ENCODE results near the gene C5orf34. TPM values are rescaled to one million over a fixed set of nuclear protein-coding genes. Genes with fewer than 3 reads are reported as not detected.
"Not testable (repeated sequence)": the region's sequence is repeated elsewhere in the genome, so short reads cannot be mapped to it uniquely, and the experiment has no call there.

C5orf34 gene
- total RNA-seq, 4 donors from 2014 or later: 0.31 to 1.2 (median 0.91) TPM

DNA sequence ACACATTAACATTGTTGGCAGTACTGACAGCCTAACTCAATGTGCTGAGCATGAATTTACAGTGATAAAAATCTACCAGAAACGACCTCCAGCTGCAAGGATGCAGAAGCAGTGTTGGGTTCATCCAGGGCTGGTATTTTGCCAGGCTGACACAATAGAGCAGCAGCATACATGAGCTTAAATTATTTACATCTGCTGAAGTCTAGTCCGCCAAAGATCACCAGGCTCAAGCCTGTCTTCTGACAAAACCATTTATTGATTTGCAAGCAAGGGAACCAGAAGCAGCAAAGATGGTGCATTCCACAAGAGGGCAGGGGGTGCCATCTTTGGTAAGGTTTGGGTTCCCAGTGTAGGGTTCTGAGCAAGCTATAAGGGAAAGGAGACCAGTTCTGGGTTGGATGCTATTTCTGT, 8.7 kb upstream of the C5orf34 start:
- no peak for TF ChIP-seq POLR2A (IDR thresholded peaks at IDR 0.05)
- no peak for TF ChIP-seq POLR2AphosphoS5 (IDR thresholded peaks at IDR 0.05)
- TF ChIP-seq, protein P1, sequence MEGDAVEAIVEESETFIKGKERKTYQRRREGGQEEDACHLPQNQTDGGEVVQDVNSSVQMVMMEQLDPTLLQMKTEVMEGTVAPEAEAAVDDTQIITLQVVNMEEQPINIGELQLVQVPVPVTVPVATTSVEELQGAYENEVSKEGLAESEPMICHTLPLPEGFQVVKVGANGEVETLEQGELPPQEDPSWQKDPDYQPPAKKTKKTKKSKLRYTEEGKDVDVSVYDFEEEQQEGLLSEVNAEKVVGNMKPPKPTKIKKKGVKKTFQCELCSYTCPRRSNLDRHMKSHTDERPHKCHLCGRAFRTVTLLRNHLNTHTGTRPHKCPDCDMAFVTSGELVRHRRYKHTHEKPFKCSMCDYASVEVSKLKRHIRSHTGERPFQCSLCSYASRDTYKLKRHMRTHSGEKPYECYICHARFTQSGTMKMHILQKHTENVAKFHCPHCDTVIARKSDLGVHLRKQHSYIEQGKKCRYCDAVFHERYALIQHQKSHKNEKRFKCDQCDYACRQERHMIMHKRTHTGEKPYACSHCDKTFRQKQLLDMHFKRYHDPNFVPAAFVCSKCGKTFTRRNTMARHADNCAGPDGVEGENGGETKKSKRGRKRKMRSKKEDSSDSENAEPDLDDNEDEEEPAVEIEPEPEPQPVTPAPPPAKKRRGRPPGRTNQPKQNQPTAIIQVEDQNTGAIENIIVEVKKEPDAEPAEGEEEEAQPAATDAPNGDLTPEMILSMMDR (IDR thresholded peaks at IDR 0.05): no peak
- TF ChIP-seq EP300 (IDR thresholded peaks at IDR 0.05): no peak
- ATAC-seq: no peak
- Histone ChIP-seq H3K27me3 (no peaks in the 10 kb centered on the region), H3K36me3 (peaks cover 0 to 57% of the 10 kb centered on the region in 2 donors), H3K27ac (no peak overlapping the region), H3K4me1 (no peaks in the 10 kb centered on the region), H3K4me3 (no peak overlapping the region), H3K9me3 (no peaks in the 10 kb centered on the region)
- WGBS, 2 donors (ENCODE audit: low coverage in 1 of 2): 17 to 55% methylated on average over 1 to 2 of the region's 2 CpGs

DNA sequence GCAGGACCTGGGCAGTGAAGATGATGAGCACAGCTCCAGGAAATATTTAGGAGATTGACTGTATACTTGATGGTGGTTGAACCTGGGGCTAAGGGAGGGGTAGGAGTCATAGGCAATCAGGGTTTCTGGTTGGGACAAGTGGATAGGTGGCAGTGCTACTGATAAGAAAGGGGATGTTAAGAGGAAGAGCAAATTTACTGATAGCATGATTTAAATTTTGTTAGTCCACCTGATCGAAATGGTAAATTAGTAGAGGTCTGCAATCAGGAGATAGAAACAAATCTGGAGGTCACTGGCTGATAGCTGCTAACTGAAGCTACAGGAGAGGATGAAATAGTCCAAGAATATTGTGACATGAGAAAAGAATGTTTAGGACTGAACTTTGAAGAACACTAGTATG, 5.7 kb upstream of the C5orf34 start:
- ATAC-seq: no peak
- Histone ChIP-seq H3K4me1 (peaks cover 3 to 4% (median 3%) of the 10 kb centered on the region in 3 donors), H3K27me3 (no peaks in the 10 kb centered on the region), H3K4me3 (no peak overlapping the region), H3K27ac (no peak overlapping the region), H3K9me3 (no peaks in the 10 kb centered on the region), H3K36me3 (peaks cover 0 to 35% of the 10 kb centered on the region in 2 donors)
- TF ChIP-seq EP300 (IDR thresholded peaks at IDR 0.05): no peak
- TF ChIP-seq, protein P1 (IDR thresholded peaks at IDR 0.05): no peak
- TF ChIP-seq POLR2A (IDR thresholded peaks at IDR 0.05): no peak
- TF ChIP-seq POLR2AphosphoS5 (IDR thresholded peaks at IDR 0.05): no peak
- WGBS, 2 donors (ENCODE audit: low coverage in 1 of 2): 88 to 100% methylated on average over 1 of the region's 1 CpG

DNA sequence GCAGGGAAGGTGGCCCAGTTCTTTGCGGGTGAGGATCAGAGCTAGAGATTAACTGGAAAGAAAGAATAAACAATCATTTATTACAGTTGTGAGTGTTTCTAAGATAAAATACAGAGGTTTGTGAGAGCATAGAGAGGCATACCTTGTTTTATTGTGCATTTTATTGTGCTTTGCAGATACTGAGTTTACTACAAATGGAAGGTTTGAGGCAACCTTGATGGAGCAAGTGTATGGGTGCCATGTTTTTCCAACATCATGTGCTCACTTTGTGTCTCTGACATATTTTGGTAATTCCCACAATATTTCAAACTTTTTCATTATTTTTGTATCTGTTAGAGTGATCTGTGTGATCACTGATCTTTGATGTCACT, 715 bp upstream of the C5orf34 start:
- H3K27me3 ChIP-seq: no peaks in the 10 kb centered on the region
- H3K27ac ChIP-seq: peak overlapping the region; percentile 75 to 92 (median 88)
- peaks cover 5 to 21% (median 13%) of the 10 kb centered on the region in 3 donors for H3K4me1 ChIP-seq
- no peak for ATAC-seq
- H3K9me3 ChIP-seq: no peaks in the 10 kb centered on the region
- no peak for TF ChIP-seq EP300 (IDR thresholded peaks at IDR 0.05)
- no peak for TF ChIP-seq POLR2A (IDR thresholded peaks at IDR 0.05)
- TF ChIP-seq, protein P1 (IDR thresholded peaks at IDR 0.05): no peak
- TF ChIP-seq POLR2AphosphoS5 (IDR thresholded peaks at IDR 0.05): no peak
- H3K4me3 ChIP-seq: peak overlapping the region; percentile 61 to 78
- no peaks in the 10 kb centered on the region for H3K36me3 ChIP-seq
- WGBS, 2 donors (ENCODE audit: low coverage in 1 of 2): 8 to 17% methylated on average over 1 of the region's 1 CpG

DNA sequence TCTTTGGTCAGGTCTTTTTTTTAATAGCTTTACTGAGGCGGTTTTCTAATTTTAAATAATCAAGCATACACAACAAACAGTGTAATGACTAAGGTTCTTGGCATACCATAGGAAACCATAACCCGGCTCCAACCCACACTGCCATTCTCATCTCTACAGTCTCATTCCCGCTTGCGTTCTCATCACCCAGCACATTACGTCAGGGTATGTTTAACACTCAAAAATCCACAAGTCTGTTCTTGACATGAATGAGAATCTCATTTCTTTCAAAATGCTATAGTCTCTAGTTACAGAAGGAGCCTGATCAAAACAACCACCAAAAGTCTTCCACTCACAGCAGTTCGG, 505 bp downstream of the C5orf34 start:
- no peaks in the 10 kb centered on the region for H3K9me3 ChIP-seq
- peak overlapping the region; percentile 61 to 78 for H3K4me3 ChIP-seq
- 1% methylated on average over 5 to 6 of the region's 6 CpGs for WGBS, 2 donors (ENCODE audit: low coverage in 1 of 2)
- no peaks in the 10 kb centered on the region for H3K27me3 ChIP-seq
- peaks cover 5 to 21% (median 13%) of the 10 kb centered on the region in 3 donors for H3K4me1 ChIP-seq
- ATAC-seq: no peak
- no peak for TF ChIP-seq POLR2A (IDR thresholded peaks at IDR 0.05)
- TF ChIP-seq EP300 (IDR thresholded peaks at IDR 0.05): no peak
- H3K36me3 ChIP-seq: no peaks in the 10 kb centered on the region
- peak overlapping the region; percentile 75 to 92 (median 88) for H3K27ac ChIP-seq

DNA sequence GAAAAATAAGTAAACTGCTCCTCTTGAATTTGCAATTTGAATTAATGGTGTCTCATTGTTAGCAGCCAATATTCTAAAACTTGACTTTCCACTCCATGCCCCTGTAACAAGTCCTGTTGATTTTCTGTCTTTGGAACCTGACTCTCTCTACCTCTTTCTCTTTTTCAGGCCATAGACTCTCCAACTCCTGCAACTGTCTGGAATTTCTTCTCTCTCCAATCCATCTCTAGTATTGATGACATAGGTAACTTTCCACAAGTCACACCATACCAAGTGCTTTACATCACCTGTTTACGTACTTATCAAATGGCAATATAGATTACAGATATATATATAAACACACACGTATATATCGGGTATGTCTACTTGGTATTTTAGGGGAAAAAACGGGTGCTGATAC, 923 bp downstream of the C5orf34 start:
- peak overlapping the region; percentile 61 to 78 for H3K4me3 ChIP-seq
- H3K27me3 ChIP-seq: no peaks in the 10 kb centered on the region
- ATAC-seq: no peak
- H3K9me3 ChIP-seq: no peaks in the 10 kb centered on the region
- no peak for TF ChIP-seq EP300 (IDR thresholded peaks at IDR 0.05)
- TF ChIP-seq, protein P1 (IDR thresholded peaks at IDR 0.05): no peak
- H3K36me3 ChIP-seq: no peaks in the 10 kb centered on the region
- H3K4me1 ChIP-seq: peaks cover 5 to 21% (median 13%) of the 10 kb centered on the region in 3 donors
- no peak overlapping the region for H3K27ac ChIP-seq
- 8 to 22% methylated on average over 4 of the region's 4 CpGs for WGBS, 2 donors (ENCODE audit: low coverage in 1 of 2)

DNA sequence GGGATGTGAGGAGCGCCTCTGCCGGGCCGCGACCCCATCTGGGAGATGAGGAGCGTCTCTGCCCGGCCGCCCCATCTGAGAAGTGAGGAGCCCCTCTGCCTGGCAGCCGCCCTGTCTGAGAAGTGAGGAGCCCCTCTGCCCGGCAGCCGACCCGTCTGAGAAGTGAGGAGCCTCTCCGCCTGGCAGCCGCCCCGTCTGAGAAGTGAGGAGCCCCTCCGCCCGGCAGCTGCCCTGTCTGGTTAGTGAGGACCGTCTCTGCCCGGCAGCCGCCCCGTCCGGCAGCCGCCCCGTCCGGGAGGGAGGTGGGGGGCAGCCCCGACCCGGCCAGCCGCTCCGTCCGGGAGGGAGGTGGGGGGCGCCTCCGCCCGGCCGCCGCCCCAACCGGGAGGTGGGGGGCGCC, 3.9 kb downstream of the C5orf34 start:
- not testable (repeated sequence) for H3K27ac ChIP-seq, H3K9me3 ChIP-seq, ATAC-seq, H3K4me3 ChIP-seq, H3K27me3 ChIP-seq
- WGBS, 2 donors (ENCODE audit: low coverage in 1 of 2): no CpG with 5 or more reads among the region's 36 CpGs
- Histone ChIP-seq H3K4me1 (peaks cover 5 to 21% (median 13%) of the 10 kb centered on the region in 3 donors), H3K36me3 (peaks cover 0 to 19% of the 10 kb centered on the region in 2 donors)

All from gastroesophageal sphincter (tissue), 4 donors.